ENCODE data around the gene GNRHR. TPM values are rescaled to one million over a fixed set of nuclear protein-coding genes. Genes with fewer than 3 reads are reported as not detected.

GNRHR gene
- total RNA-seq, 5 donors from 2014 or later (not counting 1 experiment from before 2014, with no cell fraction given) = not detected

DNA sequence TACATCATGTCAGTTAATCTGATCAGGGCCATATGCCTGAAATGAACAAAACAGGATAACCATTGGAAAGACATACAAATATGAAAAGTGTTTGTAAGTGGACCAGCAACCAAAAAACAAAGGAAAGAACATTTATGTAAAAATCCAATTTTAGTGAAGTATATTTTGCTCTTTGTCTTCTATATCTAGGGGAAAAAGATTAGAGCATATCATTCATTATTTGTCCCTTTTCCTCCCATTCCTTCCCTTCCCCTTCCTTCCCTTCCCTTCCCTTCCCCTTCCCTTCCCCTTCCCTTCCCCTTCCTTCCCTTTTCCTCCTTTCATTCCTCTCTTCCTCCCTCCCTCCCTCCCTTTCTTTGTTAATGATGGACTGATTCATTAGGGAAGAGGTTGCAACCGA is 1.8 kb upstream of the GNRHR start:
- Mint-ChIP-seq H3K27ac (no peak overlapping the region), H3K27me3 (no peaks in the 10 kb centered on the region), H3K9me3 (no peaks in the 10 kb centered on the region), H3K4me3 (no peak overlapping the region), H3K36me3 (no peaks in the 10 kb centered on the region), H3K4me1 (no peaks in the 10 kb centered on the region)
- no peaks in the 10 kb centered on the region for H3K4me1 ChIP-seq (ENCODE audit: control insufficient read depth in 1 of 2, extremely low read depth in 1 of 2, insufficient read depth in 2 of 2, low read length in 2 of 2)
- DNase-seq = no peak
- CTCF ChIA-PET = interaction anchor here (0.7 to 1.6 kb wide), 2 partner anchors 10 to 51 kb away, joined by 3 to 7 read pairs; no protein-coding TSS in a partner anchor
- H3K27me3 ChIP-seq (replicated peaks in 1 of 2; ENCODE audit: control insufficient read depth in 2 of 2, extremely low read depth in 1 of 2, insufficient read depth in 2 of 2, low read length in 1 of 2) = no peaks in the 10 kb centered on the region
- H3K27ac ChIP-seq (ENCODE audit: low read length) = no peak overlapping the region
- 100% methylated on average over 1 of the region's 1 CpG for WGBS (ENCODE audit: insufficient coverage)
- ATAC-seq (replicated peaks in 1 of 4) = no peak
- H3K4me3 ChIP-seq (ENCODE audit: control insufficient read depth in 1 of 2, extremely low read depth in 1 of 2, low read length in 1 of 2) = no peak overlapping the region
- no peaks in the 10 kb centered on the region for H3K36me3 ChIP-seq (ENCODE audit: control insufficient read depth in 2 of 2, extremely low read depth in 1 of 2, insufficient read depth in 1 of 2, low read length in 1 of 2)
- POLR2A ChIA-PET = no interaction called here
- no peaks in the 10 kb centered on the region for H3K9me3 ChIP-seq

DNA sequence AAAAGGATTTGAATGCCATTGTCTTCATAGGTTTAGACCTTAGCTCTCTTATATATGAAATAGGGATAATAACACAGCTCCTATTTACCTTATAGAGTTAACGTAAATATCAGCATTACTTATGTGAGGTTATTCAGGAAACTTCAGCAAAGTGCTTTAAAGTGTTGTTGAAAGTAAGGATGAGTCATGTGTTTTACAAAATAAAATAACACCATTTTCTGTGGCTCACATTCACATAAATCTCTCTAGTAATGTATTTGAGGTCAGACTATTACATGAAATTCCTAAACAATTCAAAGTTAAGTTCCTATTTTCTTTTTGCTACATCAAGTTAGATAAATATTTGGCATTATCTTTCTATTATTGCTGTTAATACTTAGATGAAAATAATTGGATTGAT is 2.9 kb downstream of the GNRHR start:
- DNase-seq (no peak), ATAC-seq (replicated peaks in 1 of 4) (no peak)
- H3K27me3 Mint-ChIP-seq = no peaks in the 10 kb centered on the region
- no peaks in the 10 kb centered on the region for H3K9me3 Mint-ChIP-seq
- H3K4me1 Mint-ChIP-seq = peaks cover 0 to 3% (median 2%) of the 10 kb centered on the region in 3 donors
- CTCF ChIA-PET = interaction anchor here in 1 of 2 donors (1.0 kb wide), 1 partner anchor 50 kb away, joined by 3 read pairs; the partner anchor contains the start of gene UBA6
- H3K4me1 ChIP-seq (ENCODE audit: control insufficient read depth in 1 of 2, extremely low read depth in 1 of 2, insufficient read depth in 2 of 2, low read length in 2 of 2) = no peaks in the 10 kb centered on the region
- H3K36me3 ChIP-seq (ENCODE audit: control insufficient read depth in 2 of 2, extremely low read depth in 1 of 2, insufficient read depth in 1 of 2, low read length in 1 of 2) = no peaks in the 10 kb centered on the region
- H3K9me3 ChIP-seq = no peaks in the 10 kb centered on the region
- no peak overlapping the region for H3K27ac ChIP-seq (ENCODE audit: low read length)
- no peak overlapping the region for H3K4me3 Mint-ChIP-seq
- no peak overlapping the region for H3K27ac Mint-ChIP-seq
- H3K4me3 ChIP-seq (ENCODE audit: control insufficient read depth in 1 of 2, extremely low read depth in 1 of 2, low read length in 1 of 2) = no peak overlapping the region
- WGBS (ENCODE audit: insufficient coverage) = no CpG with 5 or more reads among the region's 1 CpG
- H3K36me3 Mint-ChIP-seq = no peaks in the 10 kb centered on the region
- POLR2A ChIA-PET = no interaction called here
- H3K27me3 ChIP-seq (replicated peaks in 1 of 2; ENCODE audit: control insufficient read depth in 2 of 2, extremely low read depth in 1 of 2, insufficient read depth in 2 of 2, low read length in 1 of 2) = no peaks in the 10 kb centered on the region

DNA sequence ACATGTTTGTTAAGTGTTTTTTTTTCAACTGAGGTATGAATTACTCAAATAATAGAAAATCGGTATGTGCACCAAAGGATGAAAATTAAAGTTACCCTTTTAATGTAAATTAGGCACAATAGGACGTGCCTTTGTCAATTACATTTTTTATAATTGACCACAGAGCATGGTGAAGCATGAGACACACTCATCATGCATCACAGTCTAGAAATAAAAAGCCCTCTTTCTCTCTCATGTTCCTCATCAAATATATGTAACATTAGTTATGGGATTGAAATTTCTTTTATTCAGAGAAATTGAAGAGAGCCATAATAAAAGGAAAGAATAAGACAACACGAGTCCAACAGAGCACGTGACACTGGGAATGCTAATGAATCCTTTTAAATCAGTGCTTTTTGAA is 3.5 kb downstream of the GNRHR start:
- no peaks in the 10 kb centered on the region for H3K27me3 ChIP-seq (replicated peaks in 1 of 2; ENCODE audit: control insufficient read depth in 2 of 2, extremely low read depth in 1 of 2, insufficient read depth in 2 of 2, low read length in 1 of 2)
- DNase-seq (no peak), ATAC-seq (replicated peaks in 1 of 4) (no peak)
- H3K27ac Mint-ChIP-seq = no peak overlapping the region
- no peaks in the 10 kb centered on the region for H3K4me1 ChIP-seq (ENCODE audit: control insufficient read depth in 1 of 2, extremely low read depth in 1 of 2, insufficient read depth in 2 of 2, low read length in 2 of 2)
- ChIA-PET CTCF (interaction anchor here in 1 of 2 donors (1.0 to 1.2 kb wide), 2 partner anchors 15 to 50 kb away, joined by 3 to 11 read pairs; partner anchors contain the start of gene UBA6), POLR2A (no interaction called here)
- no peaks in the 10 kb centered on the region for H3K9me3 ChIP-seq
- peaks cover 0 to 3% (median 2%) of the 10 kb centered on the region in 3 donors for H3K4me1 Mint-ChIP-seq
- H3K36me3 Mint-ChIP-seq = no peaks in the 10 kb centered on the region
- no peak overlapping the region for H3K4me3 ChIP-seq (ENCODE audit: control insufficient read depth in 1 of 2, extremely low read depth in 1 of 2, low read length in 1 of 2)
- no peaks in the 10 kb centered on the region for H3K36me3 ChIP-seq (ENCODE audit: control insufficient read depth in 2 of 2, extremely low read depth in 1 of 2, insufficient read depth in 1 of 2, low read length in 1 of 2)
- H3K9me3 Mint-ChIP-seq = no peaks in the 10 kb centered on the region
- H3K4me3 Mint-ChIP-seq = no peak overlapping the region
- no peaks in the 10 kb centered on the region for H3K27me3 Mint-ChIP-seq
- WGBS (ENCODE audit: insufficient coverage) = 100% methylated on average over 1 of the region's 4 CpGs
- H3K27ac ChIP-seq (ENCODE audit: low read length) = no peak overlapping the region

DNA sequence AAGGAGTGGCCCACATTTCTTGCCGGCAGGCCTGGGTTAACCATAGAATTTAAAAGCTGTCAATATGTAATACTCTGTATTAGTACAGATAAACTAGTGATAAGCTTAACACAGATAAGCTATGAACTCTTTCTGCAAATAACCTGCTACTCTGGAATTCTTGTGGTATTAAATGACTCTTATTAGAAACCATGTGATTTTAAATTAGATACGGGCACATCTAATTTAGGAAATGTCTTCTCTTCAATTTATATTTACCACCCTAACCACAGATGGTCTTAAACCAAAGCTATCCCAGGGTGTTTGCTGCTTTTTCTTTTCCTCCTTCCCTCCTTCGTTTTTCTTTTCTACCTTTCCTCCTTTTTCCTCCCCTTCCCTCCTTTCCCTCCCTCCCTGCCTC is 4.9 kb downstream of the GNRHR start:
- H3K27ac Mint-ChIP-seq = no peak overlapping the region
- H3K4me3 Mint-ChIP-seq = no peak overlapping the region
- Histone ChIP-seq H3K27me3 (replicated peaks in 1 of 2; ENCODE audit: control insufficient read depth in 2 of 2, extremely low read depth in 1 of 2, insufficient read depth in 2 of 2, low read length in 1 of 2) (no peaks in the 10 kb centered on the region), H3K4me1 (ENCODE audit: control insufficient read depth in 1 of 2, extremely low read depth in 1 of 2, insufficient read depth in 2 of 2, low read length in 2 of 2) (no peaks in the 10 kb centered on the region), H3K9me3 (no peaks in the 10 kb centered on the region), H3K27ac (ENCODE audit: low read length) (no peak overlapping the region), H3K36me3 (ENCODE audit: control insufficient read depth in 2 of 2, extremely low read depth in 1 of 2, insufficient read depth in 1 of 2, low read length in 1 of 2) (no peaks in the 10 kb centered on the region), H3K4me3 (ENCODE audit: control insufficient read depth in 1 of 2, extremely low read depth in 1 of 2, low read length in 1 of 2) (no peak overlapping the region)
- ChIA-PET POLR2A (no interaction called here), CTCF (interaction anchor here (0.6 to 1.2 kb wide), 3 partner anchors 13 to 16 kb away, joined by 3 to 11 read pairs (median 3); no protein-coding TSS in a partner anchor)
- DNase-seq = no peak
- H3K36me3 Mint-ChIP-seq = no peaks in the 10 kb centered on the region
- 79% methylated on average over 2 of the region's 3 CpGs for WGBS (ENCODE audit: insufficient coverage)
- H3K9me3 Mint-ChIP-seq = no peaks in the 10 kb centered on the region
- ATAC-seq (replicated peaks in 1 of 4) = no peak
- H3K4me1 Mint-ChIP-seq = peaks cover 0 to 3% (median 2%) of the 10 kb centered on the region in 3 donors
- no peaks in the 10 kb centered on the region for H3K27me3 Mint-ChIP-seq

DNA sequence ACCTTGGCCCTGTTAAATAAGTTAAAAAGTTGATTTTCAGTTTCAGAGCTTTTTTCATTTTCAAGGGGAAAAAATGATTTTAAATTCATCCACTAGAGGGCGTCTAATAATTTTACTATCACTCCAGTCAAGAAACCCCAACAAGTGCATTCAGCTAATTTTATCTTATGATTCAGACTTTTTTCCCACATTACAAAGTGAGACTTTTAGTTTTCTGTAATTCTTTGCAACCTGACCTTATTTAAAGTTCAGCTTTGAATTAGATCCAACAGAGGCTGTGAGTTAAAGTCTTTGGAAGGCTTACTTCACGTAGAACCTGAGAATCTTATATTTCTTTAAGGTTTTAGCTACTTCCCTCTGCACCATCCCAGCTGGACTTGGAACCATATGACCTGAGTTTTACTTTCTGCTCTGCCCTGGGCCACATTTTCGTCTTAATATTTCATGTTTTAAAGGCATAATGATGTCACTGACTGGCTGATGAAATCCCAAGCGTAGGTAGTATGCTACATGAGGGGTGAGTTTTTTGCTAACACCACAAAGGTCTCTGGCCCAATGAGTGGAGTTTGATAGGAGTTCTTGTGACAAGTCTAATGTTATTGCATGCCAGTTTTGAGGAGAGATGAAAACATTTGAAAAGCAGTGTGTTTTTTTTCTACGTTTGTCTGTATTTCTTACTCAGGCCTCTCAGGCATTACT is 7.2 kb downstream of the GNRHR start:
- H3K27ac Mint-ChIP-seq = no peak overlapping the region
- WGBS (ENCODE audit: insufficient coverage) = 58% methylated on average over 2 of the region's 5 CpGs
- ChIA-PET CTCF (interaction anchor here (0.6 to 2.0 kb wide), 14 partner anchors 9 to 575 kb away, joined by 3 to 9 read pairs (median 3); no protein-coding TSS in a partner anchor), POLR2A (no interaction called here)
- no peaks in the 10 kb centered on the region for H3K27me3 Mint-ChIP-seq
- Histone ChIP-seq H3K4me1 (ENCODE audit: control insufficient read depth in 1 of 2, extremely low read depth in 1 of 2, insufficient read depth in 2 of 2, low read length in 2 of 2) (no peaks in the 10 kb centered on the region), H3K4me3 (ENCODE audit: control insufficient read depth in 1 of 2, extremely low read depth in 1 of 2, low read length in 1 of 2) (no peak overlapping the region), H3K27me3 (replicated peaks in 1 of 2; ENCODE audit: control insufficient read depth in 2 of 2, extremely low read depth in 1 of 2, insufficient read depth in 2 of 2, low read length in 1 of 2) (no peaks in the 10 kb centered on the region), H3K36me3 (ENCODE audit: control insufficient read depth in 2 of 2, extremely low read depth in 1 of 2, insufficient read depth in 1 of 2, low read length in 1 of 2) (no peaks in the 10 kb centered on the region), H3K27ac (ENCODE audit: low read length) (no peak overlapping the region), H3K9me3 (no peaks in the 10 kb centered on the region)
- peaks cover 6% of the 10 kb centered on the region for H3K36me3 Mint-ChIP-seq
- ATAC-seq (replicated peaks in 1 of 4) (no peak), DNase-seq (peak in 1 of 35 experiments; percentile 53)
- H3K4me1 Mint-ChIP-seq = peaks cover 0 to 3% (median 2%) of the 10 kb centered on the region in 3 donors
- H3K4me3 Mint-ChIP-seq = no peak overlapping the region
- no peaks in the 10 kb centered on the region for H3K9me3 Mint-ChIP-seq

DNA sequence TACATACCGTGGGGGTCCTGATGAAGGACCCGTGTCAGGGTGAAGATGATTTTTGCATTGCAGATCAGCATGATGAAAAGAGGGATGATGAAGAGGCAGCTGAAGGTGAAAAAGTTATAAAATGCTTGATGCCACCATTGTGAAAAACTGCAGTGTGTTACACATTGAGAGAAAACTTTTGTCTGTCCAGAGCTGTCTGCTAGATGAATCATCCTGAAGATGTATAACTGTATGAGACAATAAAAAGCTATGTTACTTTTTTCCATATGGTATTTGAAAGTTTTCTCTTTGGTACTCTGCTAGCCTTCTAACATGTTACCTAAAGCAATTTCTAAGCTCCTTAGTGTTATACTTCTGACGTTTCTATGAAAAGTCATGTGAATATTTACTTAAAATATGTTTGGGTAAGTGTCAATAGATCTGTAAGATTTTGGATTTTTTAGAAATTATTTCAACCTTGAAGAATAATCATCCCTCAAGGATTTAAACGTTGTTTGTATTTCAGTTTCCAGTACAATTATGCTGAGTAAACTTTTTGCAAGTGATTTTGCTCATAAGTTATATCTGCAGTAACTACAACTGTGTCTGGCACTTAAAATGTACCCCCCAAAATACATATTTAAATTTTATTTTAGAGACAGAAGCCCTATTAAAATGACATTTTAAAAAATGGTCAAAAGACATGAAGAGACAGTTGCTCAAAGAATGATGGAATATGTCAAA is 9.5 kb downstream of the GNRHR start:
- no peak overlapping the region for H3K27ac ChIP-seq (ENCODE audit: low read length)
- no peaks in the 10 kb centered on the region for H3K9me3 Mint-ChIP-seq
- no peaks in the 10 kb centered on the region for H3K9me3 ChIP-seq
- WGBS (ENCODE audit: insufficient coverage) = 100% methylated on average over 1 of the region's 4 CpGs
- no peaks in the 10 kb centered on the region for H3K36me3 ChIP-seq (ENCODE audit: control insufficient read depth in 2 of 2, extremely low read depth in 1 of 2, insufficient read depth in 1 of 2, low read length in 1 of 2)
- H3K27me3 ChIP-seq (replicated peaks in 1 of 2; ENCODE audit: control insufficient read depth in 2 of 2, extremely low read depth in 1 of 2, insufficient read depth in 2 of 2, low read length in 1 of 2) = no peaks in the 10 kb centered on the region
- no peak overlapping the region for H3K4me3 Mint-ChIP-seq
- peaks cover 0 to 3% (median 2%) of the 10 kb centered on the region in 3 donors for H3K4me1 Mint-ChIP-seq
- DNase-seq (no peak), ATAC-seq (replicated peaks in 1 of 4) (no peak)
- peaks cover 10% of the 10 kb centered on the region for H3K36me3 Mint-ChIP-seq
- H3K4me3 ChIP-seq (ENCODE audit: control insufficient read depth in 1 of 2, extremely low read depth in 1 of 2, low read length in 1 of 2) = no peak overlapping the region
- no peaks in the 10 kb centered on the region for H3K4me1 ChIP-seq (ENCODE audit: control insufficient read depth in 1 of 2, extremely low read depth in 1 of 2, insufficient read depth in 2 of 2, low read length in 2 of 2)
- POLR2A ChIA-PET = interaction anchor here in 1 of 2 donors (0.5 kb wide), 1 partner anchor 135 kb away, joined by 4 read pairs; no protein-coding TSS in a partner anchor
- H3K27me3 Mint-ChIP-seq = no peaks in the 10 kb centered on the region
- no peak overlapping the region for H3K27ac Mint-ChIP-seq
- CTCF ChIA-PET = interaction anchor here (0.5 to 2.0 kb wide), 4 partner anchors 22 to 307 kb away, joined by 3 to 7 read pairs (median 4); no protein-coding TSS in a partner anchor

Measured in T-cell (primary cell).